PC-9 (cell line): ENCODE results near the gene CFAP97D1. TPM values are rescaled to one million over a fixed set of nuclear protein-coding genes. Genes with fewer than 3 reads are reported as not detected.

Experiments used
- BruUV-seq: library from RNA; stranded (reverse); fragments of 400-500 nt; replicated peaks from 2 replicates; lab custom pipeline; 2021; lab: Mats Ljungman, UMichigan
- CTCF ChIA-PET: fragments of 300-600 bp; sonication (Branson Sonifier 250); formaldehyde crosslinking; loops from one replicate; lab custom pipeline; 2022; ENCODE audit warnings: antibody characterized with exemption; lab: Charles Lee
- POLR2A ChIA-PET: fragments of 300-600 bp; sonication (Branson Sonifier 250); formaldehyde crosslinking; loops from one replicate; lab custom pipeline; 2022; ENCODE audit warnings: antibody characterized with exemption; ENCODE audit not compliant: unreplicated experiment; lab: Charles Lee
- DNase-seq, 2 experiments: peaks; one replicate each; pipeline versions ENCODE4 v3.0.0 to v3.0.0-alpha.2; 2015 to 2022; ENCODE audit warnings: mixed read lengths in 1 of 2
- H2AFZ ChIP-seq: fragments of 200-600 bp; sonication (generic); 2 replicates; pipeline ENCODE4 v1.8.1; 2017; ENCODE audit warnings: antibody characterized with exemption
- H3F3A ChIP-seq: fragments of 200-600 bp; sonication (generic); 2 replicates; pipeline ENCODE4 v1.8.1; 2017; ENCODE audit warnings: antibody characterized with exemption, mild to moderate bottlenecking, low read depth; ENCODE audit not compliant: insufficient read depth
- H3K27ac ChIP-seq: fragments of 200-600 bp; sonication (generic); 2 replicates; pipeline ENCODE4 v1.6.1; 2016; ENCODE audit warnings: mixed run types
- H3K27me3 ChIP-seq: fragments of 200-600 bp; sonication (generic); 2 replicates; pipeline ENCODE4 v1.6.1; 2016; ENCODE audit warnings: low read depth, mixed run types; ENCODE audit not compliant: insufficient read depth
- H3K36me3 ChIP-seq: fragments of 200-600 bp; sonication (generic); 2 replicates; pipeline ENCODE4 v1.6.1; 2016; ENCODE audit warnings: low read depth, mixed run types
- H3K4me1 ChIP-seq: fragments of 200-600 bp; sonication (generic); replicated peaks from 2 replicates; pipeline ENCODE4 v1.6.1; 2016; ENCODE audit warnings: mixed run types; ENCODE audit not compliant: insufficient read depth
- H3K4me2 ChIP-seq: fragments of 200-600 bp; sonication (generic); 2 replicates; pipeline ENCODE4 v1.6.1; 2017; ENCODE audit warnings: mixed run types
- H3K4me3 ChIP-seq: fragments of 200-600 bp; sonication (generic); 2 replicates; pipeline ENCODE4 v1.6.1; 2016; ENCODE audit warnings: mixed run types
- H3K79me2 ChIP-seq: fragments of 200-600 bp; sonication (generic); 2 replicates; pipeline ENCODE4 v1.6.1; 2017; ENCODE audit warnings: low read depth, mixed run types
- H3K9me2 ChIP-seq: fragments of 200-600 bp; sonication (generic); 2 replicates; pipeline ENCODE4 v1.8.1; 2017; ENCODE audit warnings: mild to moderate bottlenecking; ENCODE audit not compliant: insufficient read depth
- H3K9me3 ChIP-seq: fragments of 200-600 bp; sonication (generic); 2 replicates; pipeline ENCODE4 v1.8.1; 2016; ENCODE audit warnings: low read depth; ENCODE audit not compliant: insufficient read depth
- H4K20me1 ChIP-seq: fragments of 200-600 bp; sonication (generic); 2 replicates; pipeline ENCODE4 v1.8.1; 2017; ENCODE audit not compliant: insufficient read depth
- CTCF ChIP-seq: fragments of 200-600 bp; sonication (generic); conservative IDR thresholded peaks from 2 replicates; pipeline ENCODE4 v1.6.1; 2017; ENCODE audit warnings: mixed run types, antibody characterized with exemption, mild to moderate bottlenecking, moderate library complexity
- EZH2 ChIP-seq: fragments of 200-600 bp; sonication (generic); IDR thresholded peaks from 2 replicates; pipeline ENCODE4 v1.8.0; 2017; ENCODE audit warnings: antibody characterized with exemption, low read depth
- intact Hi-C: fragments of 100-400 bp; cut with micrococcal nuclease; formaldehyde crosslinking; loops from one replicate; pipeline ENCODE4 v1.10.0; 2022; ENCODE audit not compliant: unreplicated experiment
- total RNA-seq: library from RNA; stranded (reverse); gene quantifications from 2 replicates; pipeline ENCODE4 v1.2.3, GENCODE V29; 2021

The CFAP97D1 gene
- total RNA-seq, 1 experiment from 2014 or later, result not detected

GRCh38 chr17:43799047-43799446, 18.8 kb downstream of the CFAP97D1 start:
- Histone ChIP-seq H3K36me3 (no peaks in the 10 kb centered on the region), H3K79me2 (no peaks in the 10 kb centered on the region), H4K20me1 (no peaks in the 10 kb centered on the region), H3K27ac (no peak overlapping the region), H2AFZ (no peak overlapping the region), H3K4me1 (0 out of 2 replicates have a peak, but pooled peaks cover 4% of the 10 kb centered on the region), H3K27me3 (peaks cover 14% of the 10 kb centered on the region; the same call in 1 of the 2 replicates), H3K9me3 (peaks cover 5% of the 10 kb centered on the region; the same call in 1 of the 2 replicates), H3F3A (no peaks in the 10 kb centered on the region), H3K9me2 (no peaks in the 10 kb centered on the region), H3K4me3 (no peak overlapping the region), H3K4me2 (no peak overlapping the region)
- ChIA-PET CTCF (no interaction called here), POLR2A (no interaction called here)
- no TSS peak for BruUV-seq
- intact Hi-C loops, result no loop called here
- TF ChIP-seq CTCF (no peak), EZH2 (no peak)
- no peak for DNase-seq

- Histone ChIP-seq H3K4me3 (no peak overlapping the region), H3K79me2 (no peaks in the 10 kb centered on the region), H3K9me3 (peaks cover 5% of the 10 kb centered on the region; the same call in 1 of the 2 replicates), H3K4me1 (0 out of 2 replicates have a peak, but pooled peaks cover 4% of the 10 kb centered on the region), H3K27me3 (peaks cover 3% of the 10 kb centered on the region; the same call in 1 of the 2 replicates), H3K9me2 (no peaks in the 10 kb centered on the region), H3F3A (0 out of 2 replicates have a peak, but pooled peaks cover 5% of the 10 kb centered on the region), H3K4me2 (no peak overlapping the region), H2AFZ (no peak overlapping the region), H3K27ac (no peak overlapping the region), H4K20me1 (no peaks in the 10 kb centered on the region), H3K36me3 (no peaks in the 10 kb centered on the region)
- CTCF ChIA-PET, result no interaction called here
- BruUV-seq, result no TSS peak
- no peak for DNase-seq
- TF ChIP-seq EZH2, result no peak
- TF ChIP-seq CTCF, result no peak
- POLR2A ChIA-PET, result interaction anchor here (0.6 kb wide), 1 partner anchor 22 kb away, joined by 3 read pairs; no protein-coding TSS in a partner anchor
- intact Hi-C loops, result no loop called here
Observed at GRCh38 chr17:43800736-43801135, 20.5 kb downstream of the CFAP97D1 start.

GRCh38 chr17:43801844-43802243, 21.6 kb downstream of the CFAP97D1 start:
- Histone ChIP-seq H3F3A (0 out of 2 replicates have a peak, but pooled peaks cover 5% of the 10 kb centered on the region), H3K4me3 (no peak overlapping the region), H4K20me1 (no peaks in the 10 kb centered on the region), H3K27ac (no peak overlapping the region), H3K79me2 (no peaks in the 10 kb centered on the region), H2AFZ (no peak overlapping the region), H3K27me3 (no peaks in the 10 kb centered on the region), H3K36me3 (no peaks in the 10 kb centered on the region), H3K4me1 (0 out of 2 replicates have a peak, but pooled peaks cover 4% of the 10 kb centered on the region), H3K9me3 (peaks cover 5% of the 10 kb centered on the region; the same call in 1 of the 2 replicates), H3K4me2 (no peak overlapping the region), H3K9me2 (no peaks in the 10 kb centered on the region)
- TF ChIP-seq CTCF, result no peak
- no peak for TF ChIP-seq EZH2
- POLR2A ChIA-PET, result no interaction called here
- CTCF ChIA-PET, result no interaction called here
- no TSS peak for BruUV-seq
- intact Hi-C loops, result no loop called here
- no peak for DNase-seq
